ENCODE measurements around the gene TCN1.

GRCh38 chr11:59813364-59813763 lies 52.9 kb downstream of the TCN1 start:
- TF ChIP-seq CTCF (IDR thresholded peaks at IDR 0.05; ENCODE audit: low read depth, low read length) = no peak
- no peak for TF ChIP-seq EZH2phosphoT487 (IDR thresholded peaks at IDR 0.05; ENCODE audit: low read depth)

Measured in OCI-LY3 (cell line).